Smooth muscle cell (in vitro differentiated cells): ENCODE data around the gene TENM4. TPM values are rescaled to one million over a fixed set of nuclear protein-coding genes. Genes with fewer than 3 reads are reported as not detected.

Experiments
- DNase-seq: peaks from one replicate; lab custom pipeline; 2025; ENCODE audit not compliant: unreplicated experiment; lab: John Stamatoyannopoulos, UW
- H2AFZ ChIP-seq: fragments of 200-600 bp; sonication (generic); 2 replicates; pipeline ENCODE4 v1.6.0; 2016; ENCODE audit warnings: antibody characterized with exemption, low read depth, mild to moderate bottlenecking
- H3F3A ChIP-seq: fragments of 200-600 bp; sonication (generic); 2 replicates; pipeline ENCODE4 v1.6.0; 2017; ENCODE audit warnings: antibody characterized with exemption, low read depth
- H3K27ac ChIP-seq: fragments of 200-600 bp; sonication (generic); 2 replicates; pipeline ENCODE4 v1.5.1; 2016; ENCODE audit warnings: low read depth, mild to moderate bottlenecking
- H3K27me3 ChIP-seq: fragments of 200-600 bp; sonication (generic); 2 replicates; pipeline ENCODE4 v1.6.1; 2016; ENCODE audit warnings: low read depth, mild to moderate bottlenecking
- H3K36me3 ChIP-seq: fragments of 200-600 bp; sonication (generic); 2 replicates; pipeline ENCODE4 v1.5.1; 2016; ENCODE audit warnings: low read depth
- H3K4me1 ChIP-seq: fragments of 200-600 bp; sonication (generic); 2 replicates; pipeline ENCODE4 v1.5.1; 2016; ENCODE audit warnings: low read depth
- H3K4me2 ChIP-seq: fragments of 200-600 bp; sonication (generic); 2 replicates; pipeline ENCODE4 v1.6.0; 2016; ENCODE audit warnings: mild to moderate bottlenecking
- H3K4me3 ChIP-seq: fragments of 200-600 bp; sonication (generic); 2 replicates; pipeline ENCODE4 v1.5.1; 2016; ENCODE audit warnings: mild to moderate bottlenecking
- H3K79me2 ChIP-seq: fragments of 200-600 bp; sonication (generic); 2 replicates; pipeline ENCODE4 v1.6.0; 2016; ENCODE audit warnings: low read depth, mild to moderate bottlenecking
- H3K9ac ChIP-seq: fragments of 200-600 bp; sonication (generic); 2 replicates; pipeline ENCODE4 v1.6.0; 2016; ENCODE audit warnings: low read depth
- H3K9me3 ChIP-seq: fragments of 200-600 bp; sonication (generic); replicated peaks from 2 replicates; pipeline ENCODE4 v1.5.1; 2016; ENCODE audit warnings: low read depth
- H4K20me1 ChIP-seq: fragments of 200-600 bp; sonication (generic); 2 replicates; pipeline ENCODE4 v1.6.0; 2016; ENCODE audit warnings: low read depth
- WGBS: methylation state at CpG from one replicate; pipeline ENCODE4 v1.1.7; 2016; ENCODE audit warnings: low lambda C conversion rate; 5-methylcytosine and 5-hydroxymethylcytosine counted together
- polyA plus RNA-seq: library from polyadenylated mRNA; unstranded; fragments of >200 nt; fragmentation: Nextera tagmentation; extraction: Ambion mirVana; gene quantifications from 2 replicates; pipeline ENCODE4 v1.2.1, GENCODE V29; 2016
- total RNA-seq: library from RNA; depleted of rRNA; stranded (reverse); fragments of >200 nt; gene quantifications from 2 replicates; pipeline ENCODE4 v1.2.3, GENCODE V29; 2014
- TF ChIP-seq, protein P1 (sequence below): fragments of 200-600 bp; sonication (generic); IDR thresholded peaks from 2 replicates; pipeline ENCODE4 v1.5.1; 2017; ENCODE audit warnings: borderline replicate concordance, mild to moderate bottlenecking, antibody characterized with exemption; ENCODE audit not compliant: insufficient read depth, poor library complexity, severe bottlenecking

Gene TENM4
- total and polyA plus RNA-seq, 2 experiments from 2014 or later = 31.6 to 38.2 TPM

GRCh38 chr11:79294845-79295731, 145.7 kb downstream of the TENM4 start:
- H3K27ac ChIP-seq = no peak overlapping the region
- H3K4me3 ChIP-seq = no peak overlapping the region
- H3K4me2 ChIP-seq = no peak overlapping the region
- no peaks in the 10 kb centered on the region for H3F3A ChIP-seq
- H3K4me1 ChIP-seq = peaks cover 11% of the 10 kb centered on the region
- H3K27me3 ChIP-seq = no peaks in the 10 kb centered on the region
- WGBS = 68% methylated on average over 8 of the region's 8 CpGs
- H2AFZ ChIP-seq = no peak overlapping the region
- H3K36me3 ChIP-seq = no peaks in the 10 kb centered on the region
- no peaks in the 10 kb centered on the region for H3K79me2 ChIP-seq
- peaks cover 38% of the 10 kb centered on the region for H4K20me1 ChIP-seq
- H3K9me3 ChIP-seq = no peaks in the 10 kb centered on the region
- TF ChIP-seq, protein P1, sequence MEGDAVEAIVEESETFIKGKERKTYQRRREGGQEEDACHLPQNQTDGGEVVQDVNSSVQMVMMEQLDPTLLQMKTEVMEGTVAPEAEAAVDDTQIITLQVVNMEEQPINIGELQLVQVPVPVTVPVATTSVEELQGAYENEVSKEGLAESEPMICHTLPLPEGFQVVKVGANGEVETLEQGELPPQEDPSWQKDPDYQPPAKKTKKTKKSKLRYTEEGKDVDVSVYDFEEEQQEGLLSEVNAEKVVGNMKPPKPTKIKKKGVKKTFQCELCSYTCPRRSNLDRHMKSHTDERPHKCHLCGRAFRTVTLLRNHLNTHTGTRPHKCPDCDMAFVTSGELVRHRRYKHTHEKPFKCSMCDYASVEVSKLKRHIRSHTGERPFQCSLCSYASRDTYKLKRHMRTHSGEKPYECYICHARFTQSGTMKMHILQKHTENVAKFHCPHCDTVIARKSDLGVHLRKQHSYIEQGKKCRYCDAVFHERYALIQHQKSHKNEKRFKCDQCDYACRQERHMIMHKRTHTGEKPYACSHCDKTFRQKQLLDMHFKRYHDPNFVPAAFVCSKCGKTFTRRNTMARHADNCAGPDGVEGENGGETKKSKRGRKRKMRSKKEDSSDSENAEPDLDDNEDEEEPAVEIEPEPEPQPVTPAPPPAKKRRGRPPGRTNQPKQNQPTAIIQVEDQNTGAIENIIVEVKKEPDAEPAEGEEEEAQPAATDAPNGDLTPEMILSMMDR = no peak
- no peak overlapping the region for H3K9ac ChIP-seq
- no peak for DNase-seq

- WGBS = 81% methylated on average over 4 of the region's 4 CpGs
- H4K20me1 ChIP-seq = peaks cover 30% of the 10 kb centered on the region
- no peak overlapping the region for H3K9ac ChIP-seq
- H3F3A ChIP-seq = no peaks in the 10 kb centered on the region
- no peaks in the 10 kb centered on the region for H3K9me3 ChIP-seq
- TF ChIP-seq, protein P1 = no peak
- H3K79me2 ChIP-seq = no peaks in the 10 kb centered on the region
- no peak overlapping the region for H3K4me3 ChIP-seq
- H3K27ac ChIP-seq = no peak overlapping the region
- DNase-seq = no peak
- no peak overlapping the region for H2AFZ ChIP-seq
- no peak overlapping the region for H3K4me2 ChIP-seq
- H3K27me3 ChIP-seq = no peaks in the 10 kb centered on the region
- peaks cover 11% of the 10 kb centered on the region for H3K4me1 ChIP-seq
- no peaks in the 10 kb centered on the region for H3K36me3 ChIP-seq
Measured at GRCh38 chr11:79291948-79292347, 148.9 kb downstream of the TENM4 start.

GRCh38 chr11:79290761-79291160, 150.1 kb downstream of the TENM4 start:
- TF ChIP-seq, protein P1 = no peak
- peaks cover 3% of the 10 kb centered on the region for H3K4me1 ChIP-seq
- H3F3A ChIP-seq = no peaks in the 10 kb centered on the region
- no peak overlapping the region for H2AFZ ChIP-seq
- no peak overlapping the region for H3K9ac ChIP-seq
- H3K27me3 ChIP-seq = no peaks in the 10 kb centered on the region
- no peak overlapping the region for H3K4me2 ChIP-seq
- H3K79me2 ChIP-seq = no peaks in the 10 kb centered on the region
- H3K36me3 ChIP-seq = no peaks in the 10 kb centered on the region
- H3K9me3 ChIP-seq = no peaks in the 10 kb centered on the region
- H3K4me3 ChIP-seq = no peak overlapping the region
- H3K27ac ChIP-seq = no peak overlapping the region
- DNase-seq = no peak
- H4K20me1 ChIP-seq = peaks cover 19% of the 10 kb centered on the region

DNA sequence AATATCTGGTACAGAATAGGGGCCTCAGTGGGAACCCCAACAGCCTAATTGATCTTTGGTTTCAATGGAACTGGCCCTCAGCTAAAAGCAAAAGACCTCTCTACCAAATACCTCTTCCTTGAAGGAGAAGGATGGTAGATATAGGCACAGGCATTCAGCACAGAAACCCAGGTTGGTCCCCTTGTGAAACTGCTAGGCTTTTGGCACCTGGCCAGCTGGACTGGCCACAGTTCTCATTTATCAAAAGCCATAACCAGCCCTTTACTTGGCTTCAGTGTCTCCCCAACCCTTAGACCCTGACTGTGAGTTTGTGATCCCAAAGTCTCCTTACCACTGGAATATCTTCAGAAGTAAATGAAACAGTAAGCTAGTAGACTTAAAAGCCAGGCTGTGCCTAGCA, 152.9 kb downstream of the TENM4 start:
- Histone ChIP-seq H3K9me3 (no peaks in the 10 kb centered on the region), H4K20me1 (peaks cover 11% of the 10 kb centered on the region), H3K4me1 (no peaks in the 10 kb centered on the region), H3K79me2 (no peaks in the 10 kb centered on the region), H3K36me3 (no peaks in the 10 kb centered on the region), H3K27me3 (no peaks in the 10 kb centered on the region), H3K4me3 (no peak overlapping the region), H3F3A (no peaks in the 10 kb centered on the region), H3K27ac (no peak overlapping the region), H3K9ac (no peak overlapping the region), H2AFZ (no peak overlapping the region), H3K4me2 (no peak overlapping the region)
- no peak for DNase-seq
- TF ChIP-seq, protein P1 = no peak
